AG08396 (cell line): ENCODE results near the gene NRSN2.
"Not testable (repeated sequence)": the region's sequence is repeated elsewhere in the genome, so short reads cannot be mapped to it uniquely, and the experiment has no call there.

Source experiments
- DNase-seq: peaks from one replicate; pipeline ENCODE4 v3.0.0; 2012; ENCODE audit warnings: low spot score, mixed read lengths

NRSN2 gene

GRCh38 chr20:354298-354977 lies 7.5 kb downstream of the NRSN2 start:
- peak; percentile 87 for DNase-seq

GRCh38 chr20:356154-356553 lies 9.2 kb downstream of the NRSN2 start:
- not testable (repeated sequence) for DNase-seq

GRCh38 chr20:356745-357144 lies 9.8 kb downstream of the NRSN2 start:
- no peak for DNase-seq

GRCh38 chr20:358891-359555 lies 12.1 kb downstream of the NRSN2 start:
- DNase-seq = no peak

GRCh38 chr20:361561-361960 lies 14.7 kb downstream of the NRSN2 start:
- no peak for DNase-seq

GRCh38 chr20:362271-363254 lies 15.7 kb downstream of the NRSN2 start:
- DNase-seq = peak; percentile 74

GRCh38 chr20:363319-364078 lies 16.6 kb downstream of the NRSN2 start:
- DNase-seq = no peak

GRCh38 chr20:364905-365794 lies 18.2 kb downstream of the NRSN2 start:
- no peak for DNase-seq

GRCh38 chr20:366041-366718 lies 19.3 kb downstream of the NRSN2 start:
- no peak for DNase-seq

GRCh38 chr20:366719-367485 lies 20.0 kb downstream of the NRSN2 start:
- DNase-seq = no peak

- DNase-seq = no peak
Measured at GRCh38 chr20:367486-367887, 20.6 kb downstream of the NRSN2 start.

GRCh38 chr20:368915-369314 lies 22.0 kb downstream of the NRSN2 start:
- DNase-seq = no peak

- DNase-seq = no peak
Measured at GRCh38 chr20:370151-370600, 23.3 kb downstream of the NRSN2 start.

- DNase-seq = no peak
Measured at GRCh38 chr20:370977-371754, 24.3 kb downstream of the NRSN2 start.

GRCh38 chr20:371755-372542 lies 25.0 kb downstream of the NRSN2 start:
- peak; percentile 74 for DNase-seq

- DNase-seq = not testable (repeated sequence)
Measured at GRCh38 chr20:372543-373082, 25.7 kb downstream of the NRSN2 start.

- DNase-seq = peak; percentile 71
Measured at GRCh38 chr20:373171-373890, 26.4 kb downstream of the NRSN2 start.
